ENCODE data around the gene CCL26.

Gene CCL26, protein sequence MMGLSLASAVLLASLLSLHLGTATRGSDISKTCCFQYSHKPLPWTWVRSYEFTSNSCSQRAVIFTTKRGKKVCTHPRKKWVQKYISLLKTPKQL

GRCh38 chr7:75772081-75773077 lies at the start of gene CCL26:
Gene CCL26, minus strand, starts transcription at chr7:75772211. Its CDS starts 35 bp downstream, at chr7:75772176.
- no peak for DNase-seq (ENCODE audit: extremely low read depth in 1 of 2, low read depth in 1 of 2)

DNA sequence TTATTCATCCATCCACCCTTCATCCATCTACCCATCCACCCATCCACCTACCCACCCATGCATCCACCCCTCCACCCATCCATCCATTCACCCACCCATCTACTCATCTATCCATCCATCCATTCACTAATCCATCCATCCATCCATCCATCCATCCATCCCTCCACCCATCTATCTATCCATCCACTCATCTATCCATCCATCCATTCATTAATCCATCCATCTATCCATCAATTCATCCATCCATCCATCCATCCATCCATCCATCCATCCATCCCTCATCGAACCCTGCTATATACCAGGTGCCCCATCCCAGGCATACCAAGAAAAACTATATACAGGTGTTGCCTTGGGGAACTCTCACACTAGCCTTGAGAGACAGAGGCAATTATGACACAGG lies 48.7 kb upstream of the CCL26 start:
- DNase-seq (ENCODE audit: extremely low read depth in 1 of 2, low read depth in 1 of 2): no peak

DNA sequence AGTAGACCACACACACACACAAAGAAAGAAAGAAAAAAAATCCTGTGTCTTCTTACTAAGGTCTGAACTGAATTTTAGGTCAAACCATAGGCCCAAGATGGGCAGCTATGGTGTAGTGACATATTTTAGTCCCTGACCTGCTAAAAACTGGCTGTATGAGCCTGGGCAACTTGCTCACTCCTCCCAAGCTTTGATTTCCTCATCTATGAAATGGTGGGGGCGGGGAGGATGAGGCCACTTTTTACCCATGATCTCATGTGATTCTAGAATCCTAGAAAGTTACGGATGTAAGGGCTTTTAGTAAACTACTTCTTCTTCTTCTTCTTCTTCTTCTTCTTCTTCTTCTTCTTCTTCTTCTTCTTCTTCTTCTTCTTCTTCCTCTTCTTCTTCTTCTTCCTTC lies 47.7 kb upstream of the CCL26 start:
- DNase-seq (ENCODE audit: extremely low read depth in 1 of 2, low read depth in 1 of 2): no peak

DNA sequence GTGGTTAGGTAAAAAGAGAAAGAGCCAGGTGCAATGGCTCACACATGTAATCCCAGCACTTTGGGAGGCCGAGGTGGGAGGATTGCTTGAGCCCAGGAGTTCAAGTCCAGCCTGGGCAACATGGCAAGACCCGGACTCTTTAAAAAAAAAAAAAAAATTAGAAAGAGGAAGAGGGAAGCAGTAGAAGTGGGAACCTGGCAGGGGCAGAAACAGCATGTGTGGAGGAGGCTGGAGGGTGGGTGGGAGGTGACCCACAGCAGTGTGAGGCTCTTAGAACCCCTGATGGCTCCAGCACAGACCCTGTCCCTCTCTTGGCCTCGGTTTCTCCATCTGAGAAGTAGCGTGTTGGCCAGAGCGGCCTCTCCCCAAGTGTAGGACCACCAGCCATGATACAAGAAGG lies 46.5 kb upstream of the CCL26 start:
- DNase-seq (ENCODE audit: extremely low read depth in 1 of 2, low read depth in 1 of 2): no peak

DNA sequence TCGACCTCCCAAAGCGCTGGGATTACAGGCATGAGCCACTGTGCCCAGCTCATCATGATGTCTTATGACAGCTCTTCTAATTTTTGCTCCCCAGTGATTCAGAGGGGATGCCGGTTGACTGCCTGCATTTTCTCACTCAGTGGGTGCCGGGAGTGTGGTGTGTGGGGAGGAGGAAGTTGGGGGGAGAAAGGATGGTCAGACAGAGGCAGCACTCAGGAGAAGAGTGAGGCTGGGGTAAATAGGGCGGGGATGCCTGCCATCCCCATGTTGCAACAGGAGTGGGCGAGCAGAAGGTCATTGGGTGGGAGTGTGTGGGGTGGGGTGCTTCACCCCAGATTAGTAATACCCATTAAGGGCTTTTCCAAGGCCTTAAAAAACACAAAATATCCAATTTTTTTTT lies 45.1 kb upstream of the CCL26 start:
- no peak for DNase-seq (ENCODE audit: extremely low read depth in 1 of 2, low read depth in 1 of 2)

DNA sequence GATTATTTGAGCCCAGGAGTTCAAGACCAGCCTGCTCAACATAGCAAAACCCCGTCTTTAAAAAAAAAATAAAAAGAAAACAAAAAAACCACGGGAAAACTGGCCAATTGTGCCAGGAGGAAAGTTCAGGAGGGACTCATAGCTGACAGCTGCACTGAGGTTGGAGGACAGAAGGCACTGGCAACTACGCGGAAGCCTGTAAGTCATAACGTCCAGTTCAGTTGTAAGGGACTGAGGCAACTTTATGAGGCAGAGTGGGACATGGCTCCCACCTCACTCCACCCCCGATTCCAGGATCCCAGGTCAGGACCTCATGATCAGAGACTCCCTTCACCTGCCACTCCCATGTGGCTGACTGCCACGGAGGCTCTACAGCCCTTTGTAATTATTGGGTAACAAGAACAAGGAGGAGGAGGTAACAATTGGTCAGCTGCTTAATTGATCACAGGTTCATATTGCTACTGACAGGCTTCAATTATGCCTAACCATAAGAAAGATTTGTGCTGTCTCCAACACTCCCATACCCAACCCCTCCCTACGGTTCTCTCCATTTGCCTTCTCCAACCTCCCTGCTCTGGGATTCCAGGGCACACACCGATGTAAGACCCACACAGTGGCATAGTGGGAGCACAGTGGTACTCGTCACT lies 43.5 kb upstream of the CCL26 start:
- no peak for DNase-seq (ENCODE audit: extremely low read depth in 1 of 2, low read depth in 1 of 2)

- no peak for DNase-seq (ENCODE audit: extremely low read depth in 1 of 2, low read depth in 1 of 2)
Observed at GRCh38 chr7:75814407-75814947, 42.5 kb upstream of the CCL26 start.

GRCh38 chr7:75813781-75814236 lies 41.8 kb upstream of the CCL26 start, which contains the start of gene CCL24:
Gene CCL24, minus strand, starts transcription at chr7:75813806. Its CDS starts 91 bp downstream, at chr7:75813715.
- no peak for DNase-seq (ENCODE audit: extremely low read depth in 1 of 2, low read depth in 1 of 2)

- no peak for DNase-seq (ENCODE audit: extremely low read depth in 1 of 2, low read depth in 1 of 2)
Observed at GRCh38 chr7:75813084-75813483, 41.1 kb upstream of the CCL26 start.

DNA sequence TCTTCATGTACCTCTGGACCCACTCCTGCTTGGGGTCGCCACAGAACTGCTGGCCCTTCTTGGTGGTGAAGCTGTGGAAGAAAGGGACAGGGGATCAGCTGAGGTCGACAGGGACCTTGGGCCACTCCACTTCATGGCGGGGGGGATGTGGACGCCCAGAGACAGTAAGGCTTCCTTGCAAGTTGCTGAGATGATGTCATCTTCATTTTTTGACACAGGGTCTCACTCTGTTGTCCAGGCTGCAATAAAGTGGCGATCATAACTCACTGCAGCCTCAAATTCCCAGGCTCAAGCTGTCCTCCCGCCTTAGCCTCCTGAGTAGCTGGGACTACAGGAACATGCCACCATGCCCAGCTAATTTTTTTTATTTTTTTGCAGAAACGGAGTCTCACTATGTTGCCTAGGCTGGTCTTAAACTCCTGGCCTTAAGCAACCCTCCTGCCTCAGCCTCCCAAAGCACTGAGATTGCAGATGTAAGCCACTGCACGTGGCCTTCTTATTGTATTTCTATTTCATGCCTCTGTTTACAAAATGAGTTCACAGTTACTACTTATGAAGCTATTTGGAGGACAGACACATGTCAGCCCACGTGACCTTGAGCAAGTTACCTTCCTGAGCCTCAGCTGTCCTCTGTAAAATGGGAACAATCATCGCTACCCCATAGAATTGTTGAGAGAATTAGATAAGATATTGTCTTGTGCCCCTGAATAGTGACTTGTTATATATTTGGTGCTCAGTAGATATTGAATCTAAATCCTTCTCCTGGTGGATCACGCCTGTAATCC lies 40.1 kb upstream of the CCL26 start:
- DNase-seq (ENCODE audit: extremely low read depth in 1 of 2, low read depth in 1 of 2): no peak

GRCh38 chr7:75809396-75809795 lies 37.4 kb upstream of the CCL26 start:
- DNase-seq (ENCODE audit: extremely low read depth in 1 of 2, low read depth in 1 of 2): no peak

DNA sequence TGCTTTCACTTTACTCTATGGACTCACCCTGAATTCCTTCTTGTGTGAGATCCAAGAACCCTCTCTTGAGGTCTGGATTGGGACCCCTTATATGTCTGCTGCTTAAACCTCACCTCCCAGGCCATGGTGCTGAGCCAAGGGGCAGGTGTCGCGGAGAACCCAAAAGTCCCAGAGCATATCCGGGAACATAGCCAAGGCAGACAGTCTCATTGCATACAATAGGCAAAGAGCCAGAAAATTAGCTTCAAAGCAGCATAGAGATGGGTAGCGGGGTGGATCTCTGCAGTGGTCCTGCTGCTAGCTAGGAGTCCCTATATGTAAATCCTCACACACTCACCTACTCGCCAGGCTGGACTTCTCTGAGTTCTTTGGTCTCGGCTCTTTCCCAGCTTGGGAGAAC lies 36.1 kb upstream of the CCL26 start:
- no peak for DNase-seq (ENCODE audit: extremely low read depth in 1 of 2, low read depth in 1 of 2)

- DNase-seq (ENCODE audit: extremely low read depth in 1 of 2, low read depth in 1 of 2): no peak
Observed at GRCh38 chr7:75807452-75807851, 35.4 kb upstream of the CCL26 start.

DNA sequence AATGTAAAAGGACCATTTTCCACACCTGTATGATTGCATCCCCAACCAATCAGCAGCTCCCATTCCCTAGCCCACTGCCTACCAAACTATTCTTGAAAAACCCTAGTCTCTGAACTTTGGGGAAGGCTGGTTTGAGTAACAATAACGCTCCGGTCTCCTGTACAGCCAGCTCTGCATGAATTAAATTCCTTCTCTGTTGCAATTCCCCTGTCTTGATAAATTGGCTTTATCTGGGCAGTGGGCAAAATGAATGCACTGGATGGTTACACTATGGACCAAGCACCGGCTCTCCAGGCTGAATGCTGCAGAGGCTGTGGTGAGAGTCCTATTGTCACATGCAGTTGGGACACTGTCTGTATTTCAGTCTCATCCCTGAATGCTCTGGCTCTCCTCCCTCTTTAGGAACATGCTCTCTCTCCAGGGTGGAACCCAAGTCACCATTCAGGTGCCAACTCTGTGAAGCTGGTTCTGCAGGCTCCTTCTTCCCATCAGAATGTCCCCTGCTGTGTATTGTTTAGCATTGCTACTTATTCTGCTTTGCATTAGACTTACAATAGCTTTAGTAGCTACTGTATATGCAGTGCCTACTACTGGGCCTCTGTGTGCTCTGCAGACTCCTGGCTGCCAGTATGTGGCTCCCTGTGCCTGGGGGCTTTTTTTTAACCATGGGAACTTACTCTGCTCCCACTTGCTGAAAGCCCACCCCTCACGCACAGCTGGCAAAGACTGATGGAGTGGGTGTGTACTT lies 34.7 kb upstream of the CCL26 start:
- no peak for DNase-seq (ENCODE audit: extremely low read depth in 1 of 2, low read depth in 1 of 2)

GRCh38 chr7:75804705-75805104 lies 32.7 kb upstream of the CCL26 start:
- no peak for DNase-seq (ENCODE audit: extremely low read depth in 1 of 2, low read depth in 1 of 2)

DNA sequence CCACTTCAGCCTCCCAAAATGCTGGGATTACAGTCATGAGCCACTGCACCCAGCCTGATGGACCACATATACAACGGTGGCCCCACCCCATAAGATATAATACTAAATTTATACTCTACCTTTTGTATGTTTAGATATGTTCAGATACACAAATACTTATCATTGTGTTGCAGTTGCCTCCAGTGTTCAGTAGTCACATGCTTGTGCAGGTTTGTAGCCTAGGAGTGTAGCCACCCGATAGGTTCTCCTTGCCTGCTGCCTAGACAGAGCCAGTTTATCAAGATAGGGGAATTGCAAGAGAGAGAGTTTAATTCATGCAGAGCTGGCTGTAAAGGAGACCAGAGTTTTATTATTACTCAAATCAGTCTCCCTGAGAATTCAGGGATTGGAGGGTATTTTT lies 32.0 kb upstream of the CCL26 start:
- no peak for DNase-seq (ENCODE audit: extremely low read depth in 1 of 2, low read depth in 1 of 2)

DNA sequence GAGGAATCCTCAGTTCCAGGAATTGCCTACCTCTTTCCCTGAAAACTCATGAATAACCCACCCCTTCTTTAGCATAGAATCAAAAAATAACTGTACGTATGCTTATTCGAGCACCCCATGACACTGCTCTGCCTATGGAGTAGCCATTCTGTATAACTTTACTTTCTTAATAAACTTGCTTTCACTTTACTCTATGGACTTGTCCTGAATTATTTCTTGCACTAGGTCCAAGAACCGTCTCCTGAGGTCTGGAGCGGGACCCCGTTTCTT lies 30.5 kb upstream of the CCL26 start:
- DNase-seq (ENCODE audit: extremely low read depth in 1 of 2, low read depth in 1 of 2): no peak

GRCh38 chr7:75798770-75799169 lies 26.8 kb upstream of the CCL26 start:
- no peak for DNase-seq (ENCODE audit: extremely low read depth in 1 of 2, low read depth in 1 of 2)

GRCh38 chr7:75796420-75796819 lies 24.4 kb upstream of the CCL26 start:
- DNase-seq (ENCODE audit: extremely low read depth in 1 of 2, low read depth in 1 of 2): no peak

GRCh38 chr7:75795831-75796285 lies 23.8 kb upstream of the CCL26 start:
- no peak for DNase-seq (ENCODE audit: extremely low read depth in 1 of 2, low read depth in 1 of 2)
